ENCODE results near the gene ZNF331. TPM values are rescaled to one million over a fixed set of nuclear protein-coding genes. Genes with fewer than 3 reads are reported as not detected.

ZNF331 gene
- total RNA-seq, 1 experiment from 2014 or later, result 28.0 TPM

DNA sequence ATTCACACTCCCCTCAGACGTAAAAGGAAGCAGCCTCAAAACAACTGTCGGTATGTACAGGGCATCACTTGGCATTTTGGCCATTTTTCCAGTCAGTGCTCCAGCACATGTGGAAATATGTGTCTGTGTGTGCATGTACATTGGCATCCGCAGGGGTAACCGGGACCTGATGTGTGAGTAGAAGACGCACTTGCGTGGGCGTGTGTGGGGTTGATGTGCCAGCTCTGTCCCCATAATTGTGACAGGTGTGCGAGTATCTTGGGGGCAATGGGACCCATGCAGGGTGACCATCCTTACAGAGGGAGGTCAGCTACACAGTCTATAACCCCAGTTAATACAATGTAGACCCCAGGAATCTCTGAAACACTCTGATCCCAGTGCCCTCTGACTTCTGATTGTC lies 7.3 kb upstream of the ZNF331 start:
- POLR2A ChIA-PET (ENCODE audit: unreplicated experiment), result no interaction called here
- Histone ChIP-seq H3K4me2 (ENCODE audit: low read length) (no peak overlapping the region), H4K20me1 (ENCODE audit: low read length) (no peaks in the 10 kb centered on the region), H3K79me2 (ENCODE audit: low read length) (peaks cover 6% of the 10 kb centered on the region; the same call in 1 of the 2 replicates), H3K4me1 (ENCODE audit: insufficient read depth, low read length) (no peaks in the 10 kb centered on the region), H3K27ac (ENCODE audit: low read length) (no peak overlapping the region), H3K9me3 (ENCODE audit: low read length) (peaks cover 5% of the 10 kb centered on the region; the same call in 1 of the 2 replicates), H3K9me2 (replicated peaks; ENCODE audit: low read length) (no peaks in the 10 kb centered on the region), H3K36me3 (ENCODE audit: low read depth, low read length) (peaks cover 46% of the 10 kb centered on the region), H3K27me3 (ENCODE audit: low read length) (no peaks in the 10 kb centered on the region), H3K9ac (ENCODE audit: low read length) (no peak overlapping the region), H2AFZ (ENCODE audit: low read length) (no peak overlapping the region), H3K4me3 (ENCODE audit: low read length) (no peak overlapping the region), H3F3A (ENCODE audit: low read length, unreplicated experiment) (no peaks in the 10 kb centered on the region)
- ATAC-seq (no peak), DNase-seq (no peak)
- TF ChIP-seq, protein P1, sequence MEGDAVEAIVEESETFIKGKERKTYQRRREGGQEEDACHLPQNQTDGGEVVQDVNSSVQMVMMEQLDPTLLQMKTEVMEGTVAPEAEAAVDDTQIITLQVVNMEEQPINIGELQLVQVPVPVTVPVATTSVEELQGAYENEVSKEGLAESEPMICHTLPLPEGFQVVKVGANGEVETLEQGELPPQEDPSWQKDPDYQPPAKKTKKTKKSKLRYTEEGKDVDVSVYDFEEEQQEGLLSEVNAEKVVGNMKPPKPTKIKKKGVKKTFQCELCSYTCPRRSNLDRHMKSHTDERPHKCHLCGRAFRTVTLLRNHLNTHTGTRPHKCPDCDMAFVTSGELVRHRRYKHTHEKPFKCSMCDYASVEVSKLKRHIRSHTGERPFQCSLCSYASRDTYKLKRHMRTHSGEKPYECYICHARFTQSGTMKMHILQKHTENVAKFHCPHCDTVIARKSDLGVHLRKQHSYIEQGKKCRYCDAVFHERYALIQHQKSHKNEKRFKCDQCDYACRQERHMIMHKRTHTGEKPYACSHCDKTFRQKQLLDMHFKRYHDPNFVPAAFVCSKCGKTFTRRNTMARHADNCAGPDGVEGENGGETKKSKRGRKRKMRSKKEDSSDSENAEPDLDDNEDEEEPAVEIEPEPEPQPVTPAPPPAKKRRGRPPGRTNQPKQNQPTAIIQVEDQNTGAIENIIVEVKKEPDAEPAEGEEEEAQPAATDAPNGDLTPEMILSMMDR (conservative IDR thresholded peaks at IDR 0.05; ENCODE audit: low read depth, low read length), result no peak
- TF ChIP-seq EZH2 (IDR thresholded peaks at IDR 0.05; ENCODE audit: low read length, unreplicated experiment) (no peak), EZH2phosphoT487 (IDR thresholded peaks at IDR 0.05; ENCODE audit: borderline replicate concordance, low read length) (no peak)
- CTCF ChIA-PET, result no interaction called here
- intact Hi-C loops (cut with micrococcal nuclease), result no loop called here
- no TSS peak for BruUV-seq (replicated peaks)

DNA sequence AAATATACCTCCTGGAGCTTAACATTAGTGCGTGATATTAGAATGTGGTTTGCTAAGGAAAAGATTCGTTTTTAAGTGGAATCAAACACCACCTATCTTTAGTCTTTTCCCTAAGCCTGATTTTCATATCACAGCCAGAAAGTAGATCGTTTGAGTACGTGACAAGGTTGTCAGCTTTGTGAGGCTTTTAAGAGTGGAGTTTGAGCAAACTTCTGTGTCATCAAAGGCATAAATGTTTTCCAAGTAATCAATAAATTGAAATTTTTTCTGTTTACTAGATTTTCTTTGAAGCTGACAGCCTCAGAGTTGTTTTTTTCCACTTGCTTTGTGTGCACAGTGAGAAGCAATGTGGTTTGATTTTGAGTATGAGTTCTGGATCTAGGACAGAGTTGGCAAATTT lies 6.5 kb upstream of the ZNF331 start:
- no peak for TF ChIP-seq EZH2 (IDR thresholded peaks at IDR 0.05; ENCODE audit: low read length, unreplicated experiment)
- TF ChIP-seq EZH2phosphoT487 (IDR thresholded peaks at IDR 0.05; ENCODE audit: borderline replicate concordance, low read length), result no peak
- TF ChIP-seq, protein P1 (conservative IDR thresholded peaks at IDR 0.05; ENCODE audit: low read depth, low read length), result no peak
- intact Hi-C loops (cut with micrococcal nuclease), result no loop called here
- DNase-seq (no peak), ATAC-seq (no peak)
- no peak overlapping the region for H3K9ac ChIP-seq (ENCODE audit: low read length)
- no peaks in the 10 kb centered on the region for H3K27me3 ChIP-seq (ENCODE audit: low read length)
- no peaks in the 10 kb centered on the region for H3K9me2 ChIP-seq (replicated peaks; ENCODE audit: low read length)
- no peaks in the 10 kb centered on the region for H3K79me2 ChIP-seq (ENCODE audit: low read length)
- no peak overlapping the region for H3K27ac ChIP-seq (ENCODE audit: low read length)
- H3K9me3 ChIP-seq (ENCODE audit: low read length), result no peaks in the 10 kb centered on the region
- H3K4me1 ChIP-seq (ENCODE audit: insufficient read depth, low read length), result no peaks in the 10 kb centered on the region
- no peak overlapping the region for H2AFZ ChIP-seq (ENCODE audit: low read length)
- H3F3A ChIP-seq (ENCODE audit: low read length, unreplicated experiment), result no peaks in the 10 kb centered on the region
- peaks cover 38% of the 10 kb centered on the region for H3K36me3 ChIP-seq (ENCODE audit: low read depth, low read length)
- no TSS peak for BruUV-seq (replicated peaks)
- no peaks in the 10 kb centered on the region for H4K20me1 ChIP-seq (ENCODE audit: low read length)
- no peak overlapping the region for H3K4me2 ChIP-seq (ENCODE audit: low read length)
- ChIA-PET CTCF (no interaction called here), POLR2A (ENCODE audit: unreplicated experiment) (no interaction called here)
- H3K4me3 ChIP-seq (ENCODE audit: low read length), result no peak overlapping the region

DNA sequence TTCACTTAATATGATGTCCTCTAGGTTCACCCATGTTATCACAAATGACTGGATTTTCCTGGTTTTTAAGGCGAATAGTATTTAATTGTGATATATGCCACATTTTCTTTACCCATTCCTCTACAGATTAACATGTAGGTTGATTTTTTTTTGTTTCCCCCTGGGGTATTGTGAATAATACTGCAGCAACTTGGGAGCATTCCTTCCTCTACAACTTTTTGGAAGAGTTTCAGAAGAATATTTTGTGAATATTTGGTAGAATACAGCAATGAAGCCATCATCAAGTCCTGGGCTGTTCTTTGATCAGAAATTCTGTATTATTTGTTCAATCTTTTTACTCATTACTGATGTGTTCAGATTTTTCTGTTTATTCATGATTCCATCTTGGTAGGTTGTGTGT lies 5.6 kb upstream of the ZNF331 start:
- Histone ChIP-seq H3K79me2 (ENCODE audit: low read length) (no peaks in the 10 kb centered on the region), H3K9me2 (replicated peaks; ENCODE audit: low read length) (no peaks in the 10 kb centered on the region), H3K4me2 (ENCODE audit: low read length) (no peak overlapping the region), H4K20me1 (ENCODE audit: low read length) (no peaks in the 10 kb centered on the region), H3K4me1 (ENCODE audit: insufficient read depth, low read length) (peaks cover 5% of the 10 kb centered on the region; the same call in 1 of the 2 replicates), H3K4me3 (ENCODE audit: low read length) (no peak overlapping the region), H2AFZ (ENCODE audit: low read length) (no peak overlapping the region), H3K9ac (ENCODE audit: low read length) (no peak overlapping the region), H3K36me3 (ENCODE audit: low read depth, low read length) (peaks cover 33% of the 10 kb centered on the region), H3K9me3 (ENCODE audit: low read length) (no peaks in the 10 kb centered on the region), H3F3A (ENCODE audit: low read length, unreplicated experiment) (no peaks in the 10 kb centered on the region), H3K27ac (ENCODE audit: low read length) (no peak overlapping the region), H3K27me3 (ENCODE audit: low read length) (no peaks in the 10 kb centered on the region)
- intact Hi-C loops (cut with micrococcal nuclease), result no loop called here
- TF ChIP-seq EZH2phosphoT487 (IDR thresholded peaks at IDR 0.05; ENCODE audit: borderline replicate concordance, low read length), result no peak
- TF ChIP-seq, protein P1 (conservative IDR thresholded peaks at IDR 0.05; ENCODE audit: low read depth, low read length), result no peak
- TF ChIP-seq EZH2 (IDR thresholded peaks at IDR 0.05; ENCODE audit: low read length, unreplicated experiment), result no peak
- CTCF ChIA-PET, result no interaction called here
- no TSS peak for BruUV-seq (replicated peaks)
- no peak for ATAC-seq
- DNase-seq, result no peak
- POLR2A ChIA-PET (ENCODE audit: unreplicated experiment), result no interaction called here
